Fibroblast of skin of left quadriceps (primary cell): ENCODE measurements around the gene CDIPT.
"Not testable (repeated sequence)": the region's sequence is repeated elsewhere in the genome, so short reads cannot be mapped to it uniquely, and the experiment has no call there.

ENCODE experiments used
- DNase-seq, 2 experiments: peaks; one replicate each; pipeline ENCODE4 v3.0.0-alpha.2; 2013; ENCODE audit warnings: low read depth in 2 of 2

CDIPT gene

GRCh38 chr16:29896841-29897240 is 33.8 kb upstream of the CDIPT start:
- no peak for DNase-seq

GRCh38 chr16:29894352-29894751 is 31.3 kb upstream of the CDIPT start:
- DNase-seq = no peak

GRCh38 chr16:29893553-29893952 is 30.5 kb upstream of the CDIPT start:
- no peak for DNase-seq

GRCh38 chr16:29892458-29892813 is 29.4 kb upstream of the CDIPT start:
- DNase-seq = no peak

GRCh38 chr16:29891525-29892457 is 28.8 kb upstream of the CDIPT start:
- DNase-seq = no peak

- DNase-seq = not testable (repeated sequence)
Observed at GRCh38 chr16:29889372-29889771, 26.3 kb upstream of the CDIPT start.

- no peak for DNase-seq
Observed at GRCh38 chr16:29883987-29884386, 21.0 kb upstream of the CDIPT start.

GRCh38 chr16:29881050-29881449 is 18.0 kb upstream of the CDIPT start:
- no peak for DNase-seq

- DNase-seq = no peak
Observed at GRCh38 chr16:29878172-29878571, 15.1 kb upstream of the CDIPT start.

- no peak for DNase-seq
Observed at GRCh38 chr16:29877266-29877961, 14.4 kb upstream of the CDIPT start.

GRCh38 chr16:29876594-29877249 is 13.7 kb upstream of the CDIPT start:
- DNase-seq = no peak

- no peak for DNase-seq
Observed at GRCh38 chr16:29876217-29876593, 13.2 kb upstream of the CDIPT start.

GRCh38 chr16:29875206-29875605 is 12.2 kb upstream of the CDIPT start:
- no peak for DNase-seq

GRCh38 chr16:29873319-29873718 is 10.3 kb upstream of the CDIPT start:
- DNase-seq = no peak

- no peak for DNase-seq
Observed at GRCh38 chr16:29871822-29872546, 9.0 kb upstream of the CDIPT start.

GRCh38 chr16:29869067-29869466 is 6.0 kb upstream of the CDIPT start:
- DNase-seq = not testable (repeated sequence)

GRCh38 chr16:29868396-29869009 is 5.5 kb upstream of the CDIPT start:
- DNase-seq = no peak

- no peak for DNase-seq
Observed at GRCh38 chr16:29864205-29864604, 1.2 kb upstream of the CDIPT start.

- no peak for DNase-seq
Observed at GRCh38 chr16:29863669-29863984, 601 bp upstream of the CDIPT start.

GRCh38 chr16:29862383-29862883 is 593 bp downstream of the CDIPT start:
- no peak for DNase-seq

- no peak for DNase-seq
Observed at GRCh38 chr16:29860218-29860617, 2.8 kb downstream of the CDIPT start.
